Measurements from ENCODE around the gene NDUFA13. TPM values are rescaled to one million over a fixed set of nuclear protein-coding genes. Genes with fewer than 3 reads are reported as not detected.
A peak's percentile ranks its signal among the peaks of the same experiment; 100 is the strongest.

Gene NDUFA13
- total and polyA plus RNA-seq, 12 donors: 856 to 1,278 (median 1,153) TPM

GRCh38 chr19:19526581-19527370 is 10.8 kb downstream of the NDUFA13 start:
- ATAC-seq (no peak), DNase-seq (no peak)
- no peaks in the 10 kb centered on the region for H3K9me3 ChIP-seq
- H3K36me3 ChIP-seq: peaks cover 0 to 59% (median 0%) of the 10 kb centered on the region in 9 donors
- peaks cover 0 to 41% (median 7%) of the 10 kb centered on the region in 9 donors for H3K4me1 ChIP-seq
- no peak overlapping the region for H3K4me3 ChIP-seq
- intact Hi-C loops (cut with DNase I): no loop called here
- no peak overlapping the region for H3K27ac ChIP-seq
- TF ChIP-seq CTCF (IDR thresholded peaks at IDR 0.05): no peak
- no peaks in the 10 kb centered on the region for H3K27me3 ChIP-seq
- WGBS, 2 donors: 77 to 83% methylated on average over 28 of the region's 28 CpGs

- 94 to 96% methylated on average over 9 of the region's 9 CpGs for WGBS, 2 donors
- peaks cover under 1 to 46% (median 7%) of the 10 kb centered on the region in 9 donors for H3K4me1 ChIP-seq
- no peak overlapping the region for H3K27ac ChIP-seq
- H3K4me3 ChIP-seq: no peak overlapping the region
- ATAC-seq: peak in 1 of 8 donors; percentile 2
- H3K27me3 ChIP-seq: no peaks in the 10 kb centered on the region
- DNase-seq: no peak
- intact Hi-C loops (cut with DNase I): no loop called here
- no peak for TF ChIP-seq CTCF (IDR thresholded peaks at IDR 0.05)
- H3K9me3 ChIP-seq: no peaks in the 10 kb centered on the region
- H3K36me3 ChIP-seq: peaks cover 0 to 59% (median 0%) of the 10 kb centered on the region in 9 donors
Measured at GRCh38 chr19:19527371-19527656, 11.3 kb downstream of the NDUFA13 start.

GRCh38 chr19:19527674-19528625 is 11.9 kb downstream of the NDUFA13 start:
- Histone ChIP-seq H3K27ac (no peak overlapping the region), H3K27me3 (no peaks in the 10 kb centered on the region), H3K4me3 (no peak overlapping the region), H3K36me3 (peaks cover 0 to 59% (median 0%) of the 10 kb centered on the region in 9 donors), H3K4me1 (peaks cover 3 to 48% (median 9%) of the 10 kb centered on the region in 9 donors), H3K9me3 (no peaks in the 10 kb centered on the region)
- WGBS, 2 donors: 89 to 92% methylated on average over 27 of the region's 27 CpGs
- intact Hi-C loops (cut with DNase I): no loop called here
- no peak for TF ChIP-seq CTCF (IDR thresholded peaks at IDR 0.05)
- DNase-seq (no peak), ATAC-seq (peak in 1 of 8 donors; percentile 9)

GRCh38 chr19:19528721-19529490 is 12.9 kb downstream of the NDUFA13 start, which contains the start of gene YJEFN3:
YJEFN3 (plus strand) TSS chr19:19528911; CDS start chr19:19528933, 22 bp downstream.
- TF ChIP-seq CTCF (IDR thresholded peaks at IDR 0.05): no peak
- peaks cover 3 to 48% (median 9%) of the 10 kb centered on the region in 9 donors for H3K4me1 ChIP-seq
- peaks cover 0 to 52% (median 0%) of the 10 kb centered on the region in 9 donors for H3K36me3 ChIP-seq
- DNase-seq (peak in 1 of 2 donors; percentile 48), ATAC-seq (peak; percentile 5 to 51 (median 30))
- intact Hi-C loops (cut with DNase I): no loop called here
- WGBS, 2 donors: 37 to 56% methylated on average over 48 to 50 of the region's 50 CpGs
- H3K9me3 ChIP-seq: no peaks in the 10 kb centered on the region
- H3K27me3 ChIP-seq: no peaks in the 10 kb centered on the region
- peak within 1 kb of the TSS in 3 of 10 donors; percentile 11 to 27 (median 26) for H3K4me3 ChIP-seq
- H3K27ac ChIP-seq: no peak within 1 kb of the TSS

All from heart right ventricle (tissue), 16 donors.